ENCODE results near the gene ATF6B. TPM values are rescaled to one million over a fixed set of nuclear protein-coding genes. Genes with fewer than 3 reads are reported as not detected.

Gene ATF6B
- total and polyA plus RNA-seq, 2 of the 8 experiments (the other 6 are each of a cell fraction or from before 2014, with no cell fraction given), result 38.1 to 42.2 TPM

GRCh38 chr6:32074996-32075532 is 53.0 kb downstream of the ATF6B start:
- Histone ChIP-seq H2AFZ (ENCODE audit: low read length) (no peak overlapping the region), H3K23ac (ENCODE audit: insufficient read length) (no peak overlapping the region), H3K4me1 (replicated peaks in 1 of 4; ENCODE audit: control insufficient read depth in 3 of 4, insufficient read depth in 4 of 4, low read length in 3 of 4) (peaks cover 0 to 8% (median 5%) of the 10 kb centered on the region in 4 experiments; a peak in 6 of 7 replicates), H4K8ac (ENCODE audit: extremely low read depth, insufficient read depth, low read length) (no peak overlapping the region), H2BK12ac (ENCODE audit: low read depth, low read length) (no peak overlapping the region), H3K79me1 (ENCODE audit: low read depth, low read length) (no peaks in the 10 kb centered on the region), H3K79me2 (ENCODE audit: control insufficient read depth in 1 of 2, insufficient read depth in 2 of 2, low read length in 2 of 2) (no peaks in the 10 kb centered on the region), H3K27me3 (replicated peaks in 1 of 4; ENCODE audit: control insufficient read depth in 3 of 4, extremely low read depth in 1 of 4, insufficient read depth in 3 of 4, low read length in 3 of 4) (no peaks in the 10 kb centered on the region; a peak in 1 of 7 replicates), H2BK5ac (ENCODE audit: low read depth, low read length) (no peak overlapping the region; the same call in 1 of the 2 replicates), H3K4me3 (ENCODE audit: extremely low read depth in 1 of 4, insufficient read depth in 2 of 4, low read depth in 3 of 4, low read length in 4 of 4) (no peak overlapping the region), H2BK120ac (replicated peaks; ENCODE audit: low read depth, low read length) (no peak overlapping the region), H3K18ac (ENCODE audit: extremely low read depth, low read length) (no peak overlapping the region), H3K9ac (replicated peaks in 1 of 4; ENCODE audit: extremely low read depth in 1 of 4, low read depth in 3 of 4, low read length in 3 of 4) (no peak overlapping the region), H2AK5ac (ENCODE audit: low read depth, low read length) (no peak overlapping the region), H3K4ac (replicated peaks; ENCODE audit: insufficient read length, low read depth, low read length) (no peak overlapping the region), H4K91ac (replicated peaks; ENCODE audit: insufficient read length, low read length) (no peak overlapping the region), H4K20me1 (replicated peaks in 1 of 2; ENCODE audit: control insufficient read depth in 1 of 2, insufficient read depth in 2 of 2, low read length in 2 of 2) (no peaks in the 10 kb centered on the region), H2BK15ac (ENCODE audit: low read length) (0 out of 2 replicates have a peak overlapping the region, but pooled peaks have one; percentile 29), H3K56ac (replicated peaks; ENCODE audit: insufficient read length, low read depth, low read length) (no peak overlapping the region), H3K4me2 (ENCODE audit: insufficient read depth in 1 of 2, low read depth in 2 of 2, low read length in 2 of 2) (no peak overlapping the region), H3K9me3 (ENCODE audit: insufficient read depth in 2 of 2, low read depth in 1 of 2, low read length in 1 of 2) (no peaks in the 10 kb centered on the region), H4K5ac (ENCODE audit: insufficient read length, low read depth, low read length) (no peak overlapping the region), H3K23me2 (ENCODE audit: low read depth, low read length) (no peaks in the 10 kb centered on the region), H3K14ac (ENCODE audit: insufficient read length) (no peak overlapping the region), H2BK20ac (ENCODE audit: low read length) (no peak overlapping the region), H3K36me3 (ENCODE audit: control insufficient read depth in 2 of 4, insufficient read depth in 4 of 4, low read length in 3 of 4) (no peaks in the 10 kb centered on the region), H3K27ac (ENCODE audit: low read depth, low read length) (no peak overlapping the region)
- CTCF ChIA-PET (ENCODE audit: partially characterized antibody), result interaction anchor here (1.0 to 2.8 kb wide), 6 partner anchors 10 to 186 kb away, joined by 3 to 16 read pairs (median 6); no protein-coding TSS in a partner anchor
- POLR2A ChIA-PET (ENCODE audit: partially characterized antibody), result interaction anchor here (1.3 to 1.4 kb wide), 2 partner anchors 13 to 27 kb away, joined by 4 to 5 read pairs; no protein-coding TSS in a partner anchor
- WGBS, 2 experiments (ENCODE audit: extremely low coverage in 1 of 2, insufficient coverage in 1 of 2, insufficient read length in 1 of 2, insufficient replicate concordance in 2 of 2, low coverage in 1 of 2, low lambda C conversion rate in 2 of 2, missing lambda C conversion rate in 1 of 2), result 80% methylated on average over 8 of the region's 8 CpGs; no CpG with 5 or more reads in 1 of the 2 experiments
- no peak for TF ChIP-seq USF2 (IDR thresholded peaks at IDR 0.05; ENCODE audit: low read length)
- no peak for TF ChIP-seq KDM4A (IDR thresholded peaks at IDR 0.05; ENCODE audit: low read depth, low read length, severe bottlenecking)
- TF ChIP-seq BCL11A (IDR thresholded peaks at IDR 0.05; ENCODE audit: low read depth in 2 of 2, low read length in 2 of 2), result no peak
- TF ChIP-seq SIN3A (conservative IDR thresholded peaks at IDR 0.05 in 1 of 2, IDR thresholded peaks at IDR 0.05 in 1 of 2; ENCODE audit: low read depth in 1 of 2, low read length in 2 of 2), result no peak
- no peak for TF ChIP-seq RFX5 (IDR thresholded peaks at IDR 0.05; ENCODE audit: borderline replicate concordance, low read depth, low read length)
- TF ChIP-seq NANOG (IDR thresholded peaks at IDR 0.05; ENCODE audit: insufficient read depth, low read depth, low read length, poor library complexity, severe bottlenecking), result no peak
- no peak for TF ChIP-seq CBX5 (IDR thresholded peaks at IDR 0.05; ENCODE audit: low read depth, low read length)
- FAIRE-seq (no peak), DNase-seq (ENCODE audit: low read depth in 1 of 2, low spot score in 2 of 2) (no peak)

All from H1 (cell line).